ENCODE measurements around the gene ZSCAN16. TPM values are rescaled to one million over a fixed set of nuclear protein-coding genes. Genes with fewer than 3 reads are reported as not detected.

The ZSCAN16 gene
- total and polyA plus RNA-seq, 2 of the 13 experiments (the other 11 are each of a cell fraction or from before 2014, with no cell fraction given), result 5.7 to 12.7 TPM

- peak; percentile 82 for TF ChIP-seq PITX1 (CRISPR knock-in tag; IDR thresholded peaks at IDR 0.05)
- TF ChIP-seq ZNF800 (CRISPR knock-in tag; IDR thresholded peaks at IDR 0.05), result 0 out of 2 replicates have a peak, but pooled peaks have one; percentile 79
- TF ChIP-seq ZNF576 (CRISPR knock-in tag; IDR thresholded peaks at IDR 0.05), result no peak
- TF ChIP-seq ZNF550 (CRISPR knock-in tag; IDR thresholded peaks at IDR 0.05; ENCODE audit: borderline replicate concordance), result no peak
- peak; percentile 95 for TF ChIP-seq HOXA3 (CRISPR knock-in tag; IDR thresholded peaks at IDR 0.05)
- no peak for TF ChIP-seq MTF1 (CRISPR knock-in tag; IDR thresholded peaks at IDR 0.05)
- TF ChIP-seq NR2F6 (IDR thresholded peaks at IDR 0.05), result peak; percentile 74
- peak; percentile 67 for TF ChIP-seq NR2F6 (CRISPR knock-in tag; IDR thresholded peaks at IDR 0.05)
- TF ChIP-seq ZBTB40 (IDR thresholded peaks at IDR 0.05), result peak; percentile 94
- peak; percentile 89; the same call in 1 of the 2 replicates for TF ChIP-seq ZBTB40 (CRISPR knock-in tag; IDR thresholded peaks at IDR 0.05)
- TF ChIP-seq ZNF251 (CRISPR knock-in tag; IDR thresholded peaks at IDR 0.05), result no peak
- no peak; the same call in 1 of the 2 replicates for TF ChIP-seq JUN (CRISPR knock-in tag; IDR thresholded peaks at IDR 0.05)
- TF ChIP-seq ZFP37 (CRISPR knock-in tag; IDR thresholded peaks at IDR 0.05; ENCODE audit: borderline replicate concordance), result 0 out of 2 replicates have a peak, but pooled peaks have one; percentile 34
- peak; percentile 90 for TF ChIP-seq U2AF1 (optimal IDR thresholded peaks at IDR 0.05; ENCODE audit: low read depth, low read length)
- TF ChIP-seq ZNF746 (CRISPR knock-in tag; IDR thresholded peaks at IDR 0.05), result no peak
- TF ChIP-seq CAMTA2 (CRISPR knock-in tag; IDR thresholded peaks at IDR 0.05; ENCODE audit: borderline replicate concordance), result peak; percentile 88
- peak; percentile 97 for TF ChIP-seq ZNF331 (CRISPR knock-in tag; IDR thresholded peaks at IDR 0.05)
- TF ChIP-seq MBNL3 (CRISPR knock-in tag; conservative IDR thresholded peaks at IDR 0.05), result no peak
- peak; percentile 94 for TF ChIP-seq ZNF264 (CRISPR knock-in tag; IDR thresholded peaks at IDR 0.05)
- TF ChIP-seq RXRB (CRISPR knock-in tag; IDR thresholded peaks at IDR 0.05; ENCODE audit: borderline replicate concordance), result peak; percentile 88
Measured at GRCh38 chr6:28136585-28137504, 12.4 kb downstream of the ZSCAN16 start (continued).
